Measurements from ENCODE around the gene ARHGAP24.

ARHGAP24 gene

DNA sequence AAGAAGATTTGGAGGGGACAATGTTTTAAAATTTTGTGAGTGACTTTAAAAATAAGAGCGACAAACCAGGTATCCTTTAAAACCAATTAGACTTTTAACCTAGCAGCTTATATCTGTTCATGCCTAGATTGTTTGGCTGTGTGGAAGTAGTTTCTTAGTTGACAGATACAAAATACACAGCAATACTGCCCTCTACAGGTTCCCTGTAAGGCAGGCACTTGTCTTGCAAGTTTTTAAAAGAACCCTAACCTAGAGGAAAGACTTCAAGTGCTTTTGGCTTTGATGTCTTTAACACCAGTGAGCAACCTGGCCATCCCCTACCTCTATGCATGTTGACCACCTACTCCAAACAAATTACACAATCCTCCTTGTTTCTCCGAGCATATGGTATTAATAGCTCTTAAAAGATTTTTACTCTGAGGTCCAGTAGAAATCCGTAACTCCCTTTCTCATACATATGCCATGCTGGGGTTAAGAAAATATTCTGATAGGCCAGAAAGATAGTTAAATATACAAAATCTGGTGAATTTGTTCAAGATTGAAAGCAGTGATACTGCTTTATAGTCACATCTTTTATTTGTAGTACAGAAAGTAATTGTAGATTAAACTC lies 273.0 kb downstream of the ARHGAP24 start:
- peak; percentile 72 for FAIRE-seq

DNA sequence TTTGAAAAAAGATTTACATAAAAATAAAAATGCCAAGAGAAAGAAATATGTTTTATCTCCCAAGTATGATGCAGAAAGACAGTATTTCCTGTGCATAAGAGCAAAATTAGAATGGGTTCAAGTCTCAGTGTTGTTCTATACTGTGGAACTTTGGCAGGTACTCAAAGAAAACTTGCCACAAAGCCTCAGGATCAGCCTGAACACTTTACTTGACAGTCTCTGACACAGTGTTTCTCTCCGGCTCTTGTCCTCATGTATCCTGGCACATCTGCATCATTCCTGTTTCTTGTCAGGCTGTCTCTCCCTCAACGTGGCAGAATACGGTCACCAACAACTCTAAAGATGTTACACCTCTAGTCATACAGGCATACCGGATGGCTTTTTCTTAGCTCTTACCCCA lies 273.7 kb downstream of the ARHGAP24 start:
- no peak for FAIRE-seq

DNA sequence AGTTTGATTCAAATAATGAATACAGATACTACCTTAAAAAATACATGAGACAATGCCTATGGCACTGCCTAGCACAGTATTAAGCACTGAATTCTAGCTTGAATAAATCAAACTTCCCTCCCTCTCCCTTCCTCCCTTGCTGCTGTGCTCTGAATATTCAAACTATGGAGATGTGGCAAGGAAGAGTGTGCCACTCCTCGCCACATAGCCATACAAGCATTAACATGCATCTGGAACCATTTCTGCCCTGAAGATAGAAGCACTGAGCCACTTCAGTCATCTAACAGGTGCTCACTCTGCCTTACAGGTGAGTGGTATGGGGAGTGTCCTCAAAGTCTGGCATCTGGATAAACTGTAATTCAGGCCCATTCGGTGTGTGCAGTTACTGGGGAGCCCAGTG lies 276.9 kb downstream of the ARHGAP24 start:
- no peak for FAIRE-seq

DNA sequence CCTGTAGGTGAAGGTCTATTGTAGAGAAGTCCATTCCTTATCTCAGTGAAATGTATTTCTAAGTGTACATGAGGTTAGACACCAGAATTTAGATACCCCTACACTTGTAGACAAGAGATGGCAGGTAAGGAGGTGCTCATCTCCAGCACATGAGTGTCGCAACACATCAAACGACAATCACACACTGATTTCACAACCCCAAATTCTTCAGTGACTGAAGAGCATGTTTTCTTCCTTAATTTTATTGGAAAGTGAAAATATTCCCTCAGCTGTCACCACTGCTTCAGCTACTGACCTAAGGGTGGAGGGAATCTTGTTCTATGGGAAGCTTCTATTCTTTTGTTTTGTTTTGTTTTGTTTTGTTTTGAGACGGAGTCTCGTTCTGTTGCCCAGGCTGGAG lies 280.3 kb downstream of the ARHGAP24 start:
- FAIRE-seq = no peak

DNA sequence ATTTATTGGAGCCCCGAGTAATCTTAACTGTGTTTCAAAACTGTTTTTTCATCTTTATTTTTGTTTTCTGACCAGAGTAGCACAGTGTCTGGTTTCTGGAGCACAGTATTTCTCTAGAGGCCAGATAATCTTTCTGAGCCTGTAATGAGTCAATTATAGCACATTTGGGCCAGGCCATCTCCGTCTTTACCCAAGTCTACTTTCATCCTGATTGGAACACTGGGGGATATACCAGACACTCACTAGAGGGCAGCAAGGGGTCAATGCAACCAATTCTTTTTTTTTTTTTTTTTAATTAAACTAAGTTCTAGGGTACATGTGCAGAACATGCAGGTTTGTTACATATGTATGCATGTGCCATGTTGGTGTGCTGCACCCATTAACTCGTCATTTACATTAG lies 282.0 kb downstream of the ARHGAP24 start:
- FAIRE-seq = no peak

DNA sequence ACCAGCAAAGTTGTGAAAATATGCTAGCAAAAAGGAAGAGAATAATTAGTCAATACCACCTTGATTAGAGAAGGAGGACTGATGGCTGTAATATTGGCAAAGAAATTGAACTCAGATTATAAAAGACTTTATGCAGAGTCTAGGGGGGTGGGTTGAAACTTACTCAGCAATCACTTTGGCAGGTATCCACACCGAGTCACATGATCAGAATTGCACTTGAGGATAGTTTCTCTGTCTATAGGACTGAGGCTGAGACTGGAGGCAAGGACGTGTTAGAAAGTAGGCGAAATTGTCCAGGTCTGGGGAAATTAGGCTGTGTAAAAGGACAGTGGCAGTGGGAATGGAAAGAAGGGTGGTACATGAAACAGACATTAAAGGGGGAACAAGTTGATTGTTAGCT lies 284.4 kb downstream of the ARHGAP24 start:
- FAIRE-seq = no peak

DNA sequence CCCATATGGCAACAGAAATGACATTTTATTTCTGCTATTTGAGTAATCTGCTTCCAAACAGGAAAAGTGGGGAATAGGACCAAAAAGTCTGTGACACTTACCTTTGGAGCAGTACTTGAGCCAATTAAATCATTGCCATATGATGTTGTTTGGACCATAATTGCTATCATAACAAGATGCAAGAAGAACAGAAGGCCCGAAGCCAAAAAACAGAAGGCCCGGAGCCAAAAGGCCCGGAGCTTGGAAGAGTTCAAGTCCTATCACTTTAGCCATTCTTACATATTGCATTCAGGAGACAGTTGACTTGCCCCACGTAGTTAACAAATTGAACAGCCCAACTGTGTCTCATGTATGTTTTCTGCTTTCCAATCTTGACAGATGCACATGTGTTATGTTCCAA lies 285.6 kb downstream of the ARHGAP24 start:
- no peak for FAIRE-seq

DNA sequence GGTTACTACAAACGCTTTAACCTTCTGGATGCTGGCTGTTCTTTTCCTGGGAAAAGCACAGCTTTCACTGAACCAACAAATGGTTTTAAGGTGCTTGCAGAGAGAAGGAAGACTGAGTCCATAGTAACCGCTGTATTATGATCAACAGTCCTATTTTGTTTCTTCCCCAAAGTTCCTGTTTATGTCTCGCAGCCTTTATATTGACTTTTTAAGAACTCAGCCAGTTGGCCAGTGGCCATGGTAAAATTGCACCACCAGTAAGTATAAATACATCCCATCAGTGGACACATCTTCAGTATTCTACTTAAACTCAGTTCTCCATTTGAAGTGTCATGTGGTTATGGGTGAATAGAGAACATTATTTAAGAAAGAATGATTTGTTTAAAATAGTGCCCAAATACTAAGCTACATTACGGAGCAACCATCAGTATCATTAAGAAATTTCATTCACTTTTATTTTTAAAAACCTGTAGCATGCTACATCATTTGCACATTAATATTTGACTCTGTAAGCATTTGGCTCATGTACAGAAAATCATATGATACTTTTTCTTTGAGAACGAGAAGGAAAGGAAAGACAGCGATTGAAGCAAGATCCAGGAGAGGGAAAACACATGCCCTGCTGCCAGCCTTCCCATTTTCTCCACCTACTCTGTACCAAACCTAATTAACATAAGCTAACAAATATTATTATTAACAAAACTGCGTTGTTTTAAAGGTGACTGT lies 287.0 kb downstream of the ARHGAP24 start:
- no peak for FAIRE-seq

DNA sequence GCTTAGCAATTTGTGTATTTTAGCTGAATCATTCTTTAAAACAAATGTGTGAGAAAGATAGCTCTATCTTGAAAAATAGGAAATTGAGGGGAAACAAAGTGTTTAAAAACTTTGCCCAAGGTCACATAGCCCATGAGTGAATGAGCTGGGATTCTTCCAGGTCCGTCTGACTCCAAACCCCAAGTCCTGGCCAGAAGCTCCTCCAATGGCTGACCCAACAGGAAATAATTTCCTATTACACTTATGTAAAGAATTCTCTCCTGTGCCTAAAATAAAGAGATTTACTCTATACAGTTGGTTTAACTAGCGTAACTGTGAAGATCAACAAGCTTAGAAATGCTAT lies 287.6 kb downstream of the ARHGAP24 start:
- FAIRE-seq = no peak

DNA sequence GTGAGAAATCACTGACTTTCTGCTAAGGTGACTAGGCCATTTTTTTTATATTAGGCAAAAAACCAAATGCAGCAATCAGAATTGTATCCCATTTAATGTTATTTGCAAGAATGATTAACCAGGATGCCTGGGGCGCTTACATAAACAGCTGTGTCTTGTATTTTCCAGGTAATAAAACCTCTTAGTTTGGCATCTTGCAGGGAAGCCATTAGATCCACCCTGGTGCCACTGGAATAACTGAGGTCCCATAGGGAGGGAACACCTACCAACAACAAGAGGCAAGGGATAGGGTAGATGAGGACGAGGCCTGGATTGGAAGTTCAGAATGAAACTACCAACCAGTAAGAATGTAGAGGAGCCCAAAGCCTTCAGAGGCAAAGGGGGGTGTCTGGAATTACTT lies 288.3 kb downstream of the ARHGAP24 start:
- FAIRE-seq = no peak

DNA sequence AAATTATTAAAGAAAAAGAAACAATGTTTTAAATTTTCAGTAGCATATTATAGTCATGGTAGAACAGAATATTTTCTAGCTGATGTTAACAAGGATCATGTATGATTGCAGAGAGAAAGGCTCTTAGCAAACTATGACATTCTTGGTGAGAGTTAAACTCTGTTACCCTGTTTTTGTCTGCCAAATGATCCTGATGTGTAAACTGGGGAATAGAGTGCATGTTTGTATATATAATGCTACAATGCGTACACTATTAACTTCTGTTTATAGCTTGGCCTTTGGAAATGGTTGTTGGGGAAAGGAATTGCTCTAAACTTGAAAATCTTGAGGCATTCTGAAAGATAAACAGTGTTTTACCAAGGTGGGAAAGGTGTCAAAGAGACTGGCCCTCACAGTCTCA lies 292.7 kb downstream of the ARHGAP24 start:
- FAIRE-seq = no peak

DNA sequence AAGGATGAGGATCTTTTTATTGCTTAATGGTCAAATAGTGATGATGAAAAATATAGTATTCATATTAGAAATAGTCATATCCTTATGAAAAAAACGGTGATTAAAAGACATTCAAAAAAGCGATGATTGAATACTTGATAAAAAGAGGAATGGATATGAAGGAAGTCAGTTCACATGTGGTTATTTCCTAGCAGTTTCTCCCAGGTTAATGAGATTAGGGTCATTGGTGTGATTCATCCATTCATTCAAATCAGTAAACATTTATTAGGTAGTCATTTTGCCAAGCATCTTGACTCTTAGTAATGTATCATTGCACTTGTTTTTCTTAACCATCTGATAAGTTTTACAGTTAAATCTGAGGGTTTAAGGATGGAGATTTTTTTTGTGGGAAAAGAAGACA lies 294.1 kb downstream of the ARHGAP24 start:
- no peak for FAIRE-seq

DNA sequence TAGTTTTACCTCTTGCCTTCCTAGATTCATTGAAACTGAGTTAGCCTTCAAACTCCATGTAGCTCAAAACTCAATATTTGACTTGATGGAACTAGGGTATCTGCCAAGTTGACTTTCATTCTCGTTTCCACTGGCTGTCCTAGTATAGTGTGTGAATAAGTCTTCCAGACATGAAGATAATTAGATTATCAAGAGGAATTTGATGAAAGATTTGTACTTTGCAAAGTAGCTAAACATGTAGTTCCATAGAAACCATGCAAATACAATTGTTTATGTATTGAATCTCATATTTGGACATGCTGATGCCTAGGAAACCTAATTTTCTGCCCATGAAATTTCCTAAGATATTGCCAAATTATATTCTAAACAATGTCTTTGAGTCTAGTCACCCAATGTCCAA lies 297.5 kb downstream of the ARHGAP24 start:
- no peak for FAIRE-seq

DNA sequence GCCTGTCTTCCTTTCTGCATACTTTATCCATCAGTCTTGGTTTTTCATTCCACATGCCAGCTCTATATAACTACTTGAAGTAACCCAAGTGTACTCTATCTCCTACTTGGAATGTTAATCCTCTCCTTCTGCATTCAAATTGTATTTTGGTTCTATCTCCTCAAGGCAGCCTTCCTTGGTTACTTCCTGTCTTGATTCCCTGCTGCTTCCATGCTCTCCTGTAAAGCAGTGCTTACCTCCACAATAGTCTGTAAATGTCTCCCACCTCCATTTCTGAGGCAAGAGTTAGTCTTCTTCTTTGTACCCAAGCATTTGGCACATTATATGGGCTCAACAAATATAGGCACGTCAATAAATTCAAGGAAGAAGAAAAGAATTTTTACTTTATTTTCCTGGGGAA lies 298.4 kb downstream of the ARHGAP24 start:
- FAIRE-seq = no peak

DNA sequence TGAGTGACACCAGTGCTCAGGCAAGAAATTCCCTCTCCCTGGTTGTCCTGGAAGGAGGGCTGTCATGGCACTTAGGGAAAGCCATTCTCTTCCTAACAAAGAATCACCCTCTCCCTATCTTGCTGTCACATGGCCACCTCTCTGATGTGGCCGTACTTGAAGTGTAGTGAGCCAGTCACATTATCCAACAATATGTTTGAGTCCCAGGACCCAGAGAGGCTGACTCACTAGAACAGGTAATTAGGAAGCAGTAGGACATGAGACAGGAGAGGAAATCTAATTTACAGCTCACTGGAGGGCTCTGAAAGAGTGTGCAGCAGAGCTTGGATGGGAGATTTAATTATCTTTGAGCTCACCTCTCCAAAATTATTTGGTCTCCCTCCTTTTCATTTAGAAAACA lies 299.1 kb downstream of the ARHGAP24 start:
- no peak for FAIRE-seq

DNA sequence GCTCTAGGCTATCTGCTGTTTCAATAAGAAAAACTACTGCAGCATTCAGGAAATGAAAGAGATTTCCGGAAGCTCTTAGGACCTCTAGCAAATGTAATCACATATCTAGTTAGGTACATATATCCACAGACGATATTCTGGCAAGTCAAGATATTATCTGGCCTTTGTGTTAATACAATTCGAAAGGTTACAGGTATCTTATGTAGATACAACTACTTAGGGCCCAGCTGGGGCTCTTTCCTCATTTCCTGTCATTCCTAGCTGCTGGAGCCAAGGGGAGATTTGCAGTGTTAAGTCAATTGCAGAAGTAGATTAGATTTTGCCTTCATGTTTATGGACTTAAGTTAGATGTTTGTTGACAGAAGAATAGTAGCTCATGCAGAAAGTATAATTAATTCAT lies 299.5 kb downstream of the ARHGAP24 start:
- no peak for FAIRE-seq

DNA sequence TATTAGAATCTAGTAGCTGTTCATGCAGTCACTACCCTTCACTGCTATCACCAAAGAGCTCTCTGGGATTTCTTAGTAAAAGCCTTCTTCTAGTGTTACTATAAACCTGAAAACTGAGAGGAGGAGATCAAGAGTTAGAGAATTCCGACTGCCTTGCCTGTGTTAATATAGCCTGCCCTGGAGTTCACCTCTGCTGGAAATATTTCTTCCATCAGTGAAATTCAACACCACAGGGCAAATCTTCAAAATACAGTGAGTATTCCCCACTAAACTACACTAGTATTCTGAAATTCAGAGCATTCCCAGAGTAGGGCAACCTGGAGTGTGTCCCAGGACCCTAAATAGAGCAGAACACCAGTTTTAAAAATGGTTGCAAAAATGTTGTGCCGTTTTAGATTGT lies 301.1 kb downstream of the ARHGAP24 start:
- FAIRE-seq = no peak

DNA sequence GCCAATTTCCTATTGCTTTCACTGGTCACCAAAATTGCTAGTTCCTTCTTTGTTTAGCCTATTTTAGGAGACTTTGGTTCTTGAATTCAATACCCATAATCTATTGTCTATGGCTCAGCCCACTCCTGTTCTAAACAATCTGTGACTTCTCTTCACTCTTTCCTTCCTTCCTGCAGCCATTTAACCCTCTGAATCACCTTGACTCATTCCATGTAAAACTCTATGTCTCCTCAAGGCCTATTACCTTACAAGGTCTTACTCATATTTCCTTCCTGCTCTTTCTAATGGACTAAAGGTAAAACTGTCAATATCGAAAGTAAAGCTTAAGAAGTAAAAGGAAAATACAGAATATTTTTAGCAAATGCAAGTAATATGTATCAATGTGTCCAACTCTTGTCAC lies 301.6 kb downstream of the ARHGAP24 start:
- FAIRE-seq = no peak

DNA sequence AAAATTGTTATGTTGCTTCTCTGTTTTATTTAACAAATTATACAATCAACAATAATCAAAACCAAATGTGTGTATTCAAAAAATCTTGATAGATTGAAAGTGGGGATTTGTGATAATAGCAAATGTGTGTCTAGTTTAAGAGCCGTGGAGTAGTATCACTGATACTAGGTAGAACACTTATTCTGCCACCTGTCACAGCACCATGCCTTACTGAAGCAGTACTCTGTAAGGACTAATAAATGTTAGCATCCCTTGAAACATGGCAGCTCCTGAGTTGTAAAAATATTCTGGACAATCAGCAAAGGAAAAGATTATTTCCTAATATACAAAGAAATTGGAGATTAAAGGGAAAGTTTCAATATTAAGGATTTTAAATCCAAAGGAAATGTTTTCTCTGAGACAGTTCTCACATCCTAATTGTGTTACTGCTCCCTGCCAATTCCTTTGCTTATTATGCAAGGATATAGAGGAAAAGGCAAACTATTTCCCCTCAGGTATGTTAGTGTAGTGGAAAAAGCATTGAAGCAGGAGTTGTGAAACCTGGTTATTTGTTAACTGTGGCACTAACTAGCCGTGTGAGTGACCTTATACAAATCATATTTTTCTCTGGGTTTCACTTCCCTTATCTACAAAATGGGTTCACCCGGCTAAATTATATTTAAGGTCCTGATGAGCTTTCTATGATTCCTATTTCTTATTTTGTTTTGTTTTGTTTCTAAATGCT lies 303.1 kb downstream of the ARHGAP24 start:
- FAIRE-seq = no peak

DNA sequence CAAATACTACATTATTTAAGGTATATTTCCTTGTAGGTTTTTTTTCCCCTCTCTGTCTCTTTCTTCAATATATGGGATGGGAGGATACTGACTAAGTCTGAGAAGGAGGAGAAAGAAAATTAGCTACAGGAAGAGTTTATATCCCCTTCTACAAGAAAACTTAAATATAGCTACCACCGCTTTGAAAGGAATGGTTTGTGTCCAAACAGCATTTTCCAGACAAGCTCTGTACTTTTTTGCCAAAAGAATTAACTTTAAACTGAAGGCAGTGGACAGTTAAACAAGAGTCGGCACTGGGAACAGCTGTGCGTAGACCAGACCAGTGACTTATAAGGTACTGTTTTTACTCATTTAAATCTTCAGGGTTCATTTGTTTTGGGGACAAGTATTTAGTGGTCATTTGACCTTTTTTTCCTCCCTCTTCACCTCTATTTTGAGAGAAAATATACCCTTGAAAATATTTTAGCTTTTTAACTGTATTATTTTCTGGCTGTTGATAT lies 303.7 kb downstream of the ARHGAP24 start:
- FAIRE-seq = no peak

DNA sequence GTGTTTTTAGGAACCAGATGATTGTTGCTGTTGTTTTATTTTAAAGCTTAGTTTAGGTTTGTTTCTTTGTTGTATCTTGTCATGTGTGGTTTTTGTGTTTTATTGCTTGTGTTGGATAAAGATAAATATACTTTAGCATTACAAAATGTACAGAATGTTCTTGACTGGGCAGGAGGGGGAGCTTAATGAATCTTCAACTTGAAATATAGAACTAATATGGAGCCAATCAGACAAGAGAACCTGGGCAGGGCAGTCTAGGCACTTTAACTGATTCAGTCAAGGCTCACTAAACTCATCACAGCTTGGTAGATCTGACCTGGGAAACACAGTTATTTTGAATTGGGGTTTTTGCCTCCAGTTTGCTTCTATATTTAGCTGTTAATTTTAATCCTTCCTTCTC lies 304.2 kb downstream of the ARHGAP24 start:
- FAIRE-seq = no peak

DNA sequence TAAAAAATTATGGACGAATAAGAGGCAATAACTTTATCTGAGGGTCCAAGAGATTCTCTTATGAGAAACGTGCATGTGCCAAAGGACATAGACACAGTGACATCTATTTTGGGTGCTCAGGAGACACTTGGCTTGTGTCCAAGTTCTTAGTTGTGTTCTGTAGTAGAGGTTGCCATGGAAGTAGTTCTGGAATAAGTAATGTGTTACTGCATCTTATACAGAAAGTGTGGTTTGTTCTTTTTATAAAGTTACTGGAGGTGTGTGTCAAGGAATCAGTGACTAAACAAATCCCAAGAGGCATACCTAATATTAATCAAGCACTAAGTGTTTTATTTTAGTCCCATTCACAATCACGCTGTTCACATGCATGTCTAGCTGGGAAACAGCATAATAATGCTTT lies 305.7 kb downstream of the ARHGAP24 start:
- FAIRE-seq = no peak

DNA sequence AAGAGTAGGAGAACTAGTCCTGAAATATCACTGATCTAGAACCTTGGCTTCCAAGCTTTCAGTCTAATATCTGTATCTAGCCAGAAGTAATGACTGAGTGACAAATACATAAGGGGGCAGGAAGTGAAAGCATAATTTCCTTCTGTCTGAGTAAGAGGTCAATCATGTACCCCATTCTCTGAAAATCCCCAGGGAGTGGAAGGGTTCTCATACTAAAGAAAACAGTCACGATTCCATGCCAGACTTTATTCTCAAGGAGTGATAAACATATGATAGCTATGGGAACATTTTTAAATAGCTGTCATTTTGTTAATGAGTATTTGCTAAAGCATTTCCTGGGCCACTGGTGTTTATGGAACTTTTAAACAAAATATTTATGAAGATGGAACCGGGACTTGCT lies 308.5 kb downstream of the ARHGAP24 start:
- FAIRE-seq = no peak

DNA sequence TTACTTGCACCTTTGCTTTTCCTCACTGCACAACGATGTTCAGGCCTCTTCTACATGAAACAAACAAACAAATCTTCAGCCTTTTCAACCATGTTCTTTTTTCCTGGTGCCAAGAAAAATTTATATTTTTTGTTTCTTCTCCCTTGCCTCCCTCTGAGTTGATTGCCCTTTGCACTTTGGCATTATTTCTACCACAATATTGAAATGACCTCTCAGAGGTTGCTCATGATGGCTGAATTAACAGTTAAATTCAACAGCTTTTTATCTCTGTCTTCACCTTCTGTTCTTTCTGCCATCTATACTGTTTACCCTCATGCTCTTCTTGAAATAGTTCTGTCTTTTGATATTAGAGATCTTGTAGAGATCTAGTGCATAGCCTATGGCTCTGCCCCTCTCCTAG lies 308.9 kb downstream of the ARHGAP24 start:
- no peak for FAIRE-seq

Data from TTC549 (cell line).